NB4 (cell line): Measurements from ENCODE around the gene KRTAP9-2.
"Not testable (repeated sequence)": the region's sequence is repeated elsewhere in the genome, so short reads cannot be mapped to it uniquely, and the experiment has no call there.

Experiments
- CTCF ChIP-seq: IDR thresholded peaks from one replicate; pipeline ENCODE4 v1.5.1; 2012; ENCODE audit warnings: low read depth, low read length
- POLR2A ChIP-seq: IDR thresholded peaks from 2 replicates; pipeline ENCODE4 v1.6.1; 2011; ENCODE audit warnings: mild to moderate bottlenecking; ENCODE audit not compliant: insufficient read length; ENCODE audit errors: extremely low read depth
- TF ChIP-seq, protein P1 (sequence below): IDR thresholded peaks from 2 replicates; pipeline ENCODE4 v1.6.1; 2011; ENCODE audit warnings: low read depth, low read length

GRCh38 chr17:41275648-41276190, 49.3 kb downstream of the KRTAP9-2 start, which contains the start of gene KRTAP9-7:
- TF ChIP-seq CTCF, POLR2A: not testable (repeated sequence)
- TF ChIP-seq, protein P1, sequence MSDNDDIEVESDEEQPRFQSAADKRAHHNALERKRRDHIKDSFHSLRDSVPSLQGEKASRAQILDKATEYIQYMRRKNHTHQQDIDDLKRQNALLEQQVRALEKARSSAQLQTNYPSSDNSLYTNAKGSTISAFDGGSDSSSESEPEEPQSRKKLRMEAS = not testable (repeated sequence)
